ENCODE data around the gene ZNF878. TPM values are rescaled to one million over a fixed set of nuclear protein-coding genes. Genes with fewer than 3 reads are reported as not detected.

Gene ZNF878
- total and polyA plus RNA-seq, 9 of the 15 experiments (the other 6 are each of a cell fraction or from before 2014, with no cell fraction given): 0.30 to 1.4 (median 0.50) TPM

DNA sequence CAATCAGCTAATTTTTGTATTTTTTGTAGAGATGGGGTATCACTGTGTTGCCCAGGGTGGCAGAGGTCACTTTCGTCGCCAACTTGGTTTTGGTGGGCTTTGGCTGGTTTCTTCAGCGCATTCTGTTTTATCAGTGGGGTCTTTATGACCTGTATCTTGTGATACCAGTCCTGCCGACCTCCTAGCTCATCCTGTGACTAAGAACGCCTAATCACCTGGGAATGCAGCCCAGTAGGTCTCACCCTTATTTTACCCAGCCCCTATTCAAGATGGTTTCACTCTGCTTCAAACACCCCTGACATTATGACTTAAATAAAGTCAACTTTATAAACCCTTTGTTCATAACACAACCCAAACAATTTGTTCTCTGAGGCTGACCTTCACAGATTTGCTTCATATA, 3.0 kb upstream of the ZNF878 start:
- Histone ChIP-seq H3K79me2 (ENCODE audit: control insufficient read depth, insufficient read depth, low read length) (no peaks in the 10 kb centered on the region), H2AFZ (ENCODE audit: low read depth, low read length) (no peak overlapping the region), H3K9ac (ENCODE audit: insufficient read depth in 1 of 2, low read depth in 2 of 2, low read length in 2 of 2) (no peak overlapping the region), H3K36me3 (ENCODE audit: control insufficient read depth, insufficient read depth, low read length) (no peaks in the 10 kb centered on the region), H3K27ac (ENCODE audit: extremely low read depth, low read depth, low read length) (no peak overlapping the region), H3K9me3 (replicated peaks; ENCODE audit: control insufficient read depth, insufficient read depth, low read depth, low read length) (peaks cover 5% of the 10 kb centered on the region; the same call in 1 of the 2 replicates), H3K4me1 (replicated peaks in 1 of 2; ENCODE audit: control insufficient read depth in 2 of 2, insufficient read depth in 2 of 2, low read length in 2 of 2) (peaks cover 0 to 13% of the 10 kb centered on the region in 2 experiments; a peak in 2 of 5 replicates), H3K4me2 (ENCODE audit: insufficient read depth, low read length) (no peak overlapping the region), H4K20me1 (replicated peaks; ENCODE audit: control insufficient read depth, insufficient read depth, low read length) (no peaks in the 10 kb centered on the region), H3K9me1 (ENCODE audit: control insufficient read depth, insufficient read depth, low read length) (no peaks in the 10 kb centered on the region), H3K27me3 (ENCODE audit: control insufficient read depth in 2 of 2, insufficient read depth in 2 of 2, low read length in 2 of 2) (no peaks in the 10 kb centered on the region), H3K4me3 (no peak overlapping the region)
- BruUV-seq (replicated peaks): no TSS peak
- in situ Hi-C loops (cut with MboI): no loop called here
- no peak for ATAC-seq
- no peak for TF ChIP-seq HDGF (IDR thresholded peaks at IDR 0.05)
- TF ChIP-seq FOXO4 (CRISPR knock-in tag; IDR thresholded peaks at IDR 0.05): no peak
- no peak for TF ChIP-seq SREBF2 (CRISPR knock-in tag; IDR thresholded peaks at IDR 0.05)
- no peak for TF ChIP-seq GMEB1 (CRISPR knock-in tag; IDR thresholded peaks at IDR 0.05)
- TF ChIP-seq PTBP1 (IDR thresholded peaks at IDR 0.05; ENCODE audit: low read depth, low read length): no peak
- TF ChIP-seq, protein P1, sequence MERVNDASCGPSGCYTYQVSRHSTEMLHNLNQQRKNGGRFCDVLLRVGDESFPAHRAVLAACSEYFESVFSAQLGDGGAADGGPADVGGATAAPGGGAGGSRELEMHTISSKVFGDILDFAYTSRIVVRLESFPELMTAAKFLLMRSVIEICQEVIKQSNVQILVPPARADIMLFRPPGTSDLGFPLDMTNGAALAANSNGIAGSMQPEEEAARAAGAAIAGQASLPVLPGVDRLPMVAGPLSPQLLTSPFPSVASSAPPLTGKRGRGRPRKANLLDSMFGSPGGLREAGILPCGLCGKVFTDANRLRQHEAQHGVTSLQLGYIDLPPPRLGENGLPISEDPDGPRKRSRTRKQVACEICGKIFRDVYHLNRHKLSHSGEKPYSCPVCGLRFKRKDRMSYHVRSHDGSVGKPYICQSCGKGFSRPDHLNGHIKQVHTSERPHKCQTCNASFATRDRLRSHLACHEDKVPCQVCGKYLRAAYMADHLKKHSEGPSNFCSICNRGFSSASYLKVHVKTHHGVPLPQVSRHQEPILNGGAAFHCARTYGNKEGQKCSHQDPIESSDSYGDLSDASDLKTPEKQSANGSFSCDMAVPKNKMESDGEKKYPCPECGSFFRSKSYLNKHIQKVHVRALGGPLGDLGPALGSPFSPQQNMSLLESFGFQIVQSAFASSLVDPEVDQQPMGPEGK (CRISPR knock-in tag; IDR thresholded peaks at IDR 0.05; ENCODE audit: borderline replicate concordance): no peak
- no peak for TF ChIP-seq TOE1 (IDR thresholded peaks at IDR 0.05; ENCODE audit: borderline replicate concordance)
- TF ChIP-seq TOE1 (CRISPR knock-in tag; IDR thresholded peaks at IDR 0.05; ENCODE audit: borderline replicate concordance, low read depth): no peak
- TF ChIP-seq ZKSCAN3 (CRISPR knock-in tag; IDR thresholded peaks at IDR 0.05): no peak
- TF ChIP-seq POLR2AphosphoS2 (IDR thresholded peaks at IDR 0.05; ENCODE audit: low read length): no peak
- TF ChIP-seq POLR2A (conservative IDR thresholded peaks at IDR 0.05): no peak
- TF ChIP-seq, protein P2, sequence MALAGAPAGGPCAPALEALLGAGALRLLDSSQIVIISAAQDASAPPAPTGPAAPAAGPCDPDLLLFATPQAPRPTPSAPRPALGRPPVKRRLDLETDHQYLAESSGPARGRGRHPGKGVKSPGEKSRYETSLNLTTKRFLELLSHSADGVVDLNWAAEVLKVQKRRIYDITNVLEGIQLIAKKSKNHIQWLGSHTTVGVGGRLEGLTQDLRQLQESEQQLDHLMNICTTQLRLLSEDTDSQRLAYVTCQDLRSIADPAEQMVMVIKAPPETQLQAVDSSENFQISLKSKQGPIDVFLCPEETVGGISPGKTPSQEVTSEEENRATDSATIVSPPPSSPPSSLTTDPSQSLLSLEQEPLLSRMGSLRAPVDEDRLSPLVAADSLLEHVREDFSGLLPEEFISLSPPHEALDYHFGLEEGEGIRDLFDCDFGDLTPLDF (CRISPR knock-in tag; IDR thresholded peaks at IDR 0.05): no peak
- no peak for TF ChIP-seq BRF1 (IDR thresholded peaks at IDR 0.05; ENCODE audit: borderline replicate concordance, extremely low read depth, insufficient read length)
- no peak for FAIRE-seq
- ChIA-PET POLR2A (interaction anchor here (0.6 kb wide), 1 partner anchor 130 kb away, joined by 3 read pairs; no protein-coding TSS in a partner anchor), CTCF (ENCODE audit: low intra/inter-chr PET ratio) (no interaction called here)
- DNase-seq (ENCODE audit: extremely low read depth in 1 of 4, low spot score in 3 of 4): no peak
- 15% methylated on average over 5 of the region's 5 CpGs for WGBS (ENCODE audit: insufficient coverage, low coverage, missing lambda C conversion rate)
- intact Hi-C loops (cut with micrococcal nuclease): no loop called here

Measured in K562 (cell line).